HG02840 (cell line): ENCODE measurements around the gene TAF9B.
"Not testable (repeated sequence)": the region's sequence is repeated elsewhere in the genome, so short reads cannot be mapped to it uniquely, and the experiment has no call there.

Experiments used
- ATAC-seq: cut with Tn5 transposase; IDR thresholded peaks from one replicate; pipeline ENCODE4 v1.9.1; 2021; ENCODE audit warnings: mild to moderate bottlenecking, moderate library complexity, moderate number of reproducible peaks; ENCODE audit not compliant: unreplicated experiment, low FRiP score

Gene TAF9B, protein sequence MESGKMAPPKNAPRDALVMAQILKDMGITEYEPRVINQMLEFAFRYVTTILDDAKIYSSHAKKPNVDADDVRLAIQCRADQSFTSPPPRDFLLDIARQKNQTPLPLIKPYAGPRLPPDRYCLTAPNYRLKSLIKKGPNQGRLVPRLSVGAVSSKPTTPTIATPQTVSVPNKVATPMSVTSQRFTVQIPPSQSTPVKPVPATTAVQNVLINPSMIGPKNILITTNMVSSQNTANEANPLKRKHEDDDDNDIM

DNA sequence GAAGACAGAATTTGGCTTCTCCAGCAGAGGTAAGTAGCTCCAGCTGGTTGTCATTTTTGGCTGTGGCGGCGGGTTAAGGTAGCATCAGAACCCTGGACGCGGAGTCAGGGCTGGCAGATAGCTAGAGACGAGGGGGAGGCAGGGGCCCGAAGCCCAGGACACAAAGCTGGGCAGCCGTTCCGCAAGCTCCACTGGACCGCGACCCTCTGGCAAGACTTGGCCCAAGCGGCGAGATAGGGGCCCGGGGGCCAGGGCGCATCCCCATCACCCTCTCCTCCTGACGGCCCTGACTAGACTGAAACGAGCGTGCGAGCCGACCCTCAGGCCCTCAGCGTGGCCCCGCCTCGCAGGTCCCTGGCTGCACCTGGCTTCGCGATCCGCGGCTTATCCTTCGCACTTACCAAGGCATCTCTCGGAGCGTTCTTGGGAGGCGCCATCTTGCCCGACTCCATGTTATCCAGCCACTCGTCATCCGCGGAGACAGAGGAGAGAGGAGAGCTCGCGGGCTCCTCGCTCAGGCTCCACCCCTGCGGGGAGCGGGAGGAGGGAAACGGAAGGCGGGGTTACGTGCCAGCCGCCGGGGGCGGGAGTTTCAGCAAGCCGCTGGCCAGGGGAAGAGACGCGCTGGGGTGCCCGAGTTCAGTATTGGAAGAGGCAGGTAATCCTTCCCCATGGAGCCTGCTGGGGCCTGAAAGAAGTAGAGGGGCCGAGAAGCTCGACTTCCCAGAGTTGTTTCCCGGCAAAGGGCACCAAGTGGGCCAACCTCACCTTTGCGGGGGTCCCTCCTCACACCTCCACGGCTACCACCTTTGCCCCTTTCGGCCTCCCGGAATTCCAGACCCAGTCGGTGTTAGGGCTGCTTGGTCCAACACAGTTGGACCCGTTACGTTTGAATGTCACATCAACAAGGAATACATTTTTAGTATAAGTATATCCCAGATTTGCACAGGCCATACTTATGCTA, at the start of gene TAF9B:
Gene TAF9B, minus strand, starts transcription at position 491 of the 964 bp plus-strand sequence. Its CDS starts 39 bp downstream, at position 452.
- peak; percentile 89 for ATAC-seq

DNA sequence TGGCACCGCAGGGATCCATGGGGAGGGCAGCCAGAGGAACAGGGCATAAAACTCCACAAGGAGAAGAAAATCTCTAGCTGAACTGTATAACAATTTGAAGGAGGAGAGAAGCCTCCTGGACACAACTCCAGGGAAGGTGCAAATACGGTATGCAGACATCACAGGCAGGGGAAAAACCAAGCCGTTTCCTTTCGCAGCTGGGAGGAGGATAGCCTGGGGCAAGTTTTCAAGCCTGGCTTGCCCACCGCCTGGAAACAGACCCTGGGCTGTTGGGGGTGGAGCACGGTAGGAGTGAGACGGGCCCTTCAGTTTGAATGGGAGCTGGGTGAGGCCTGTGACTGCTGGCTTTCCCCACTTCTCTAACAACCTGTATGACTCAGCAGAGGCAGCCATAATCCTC, 43.4 kb upstream of the TAF9B start:
- no peak for ATAC-seq

DNA sequence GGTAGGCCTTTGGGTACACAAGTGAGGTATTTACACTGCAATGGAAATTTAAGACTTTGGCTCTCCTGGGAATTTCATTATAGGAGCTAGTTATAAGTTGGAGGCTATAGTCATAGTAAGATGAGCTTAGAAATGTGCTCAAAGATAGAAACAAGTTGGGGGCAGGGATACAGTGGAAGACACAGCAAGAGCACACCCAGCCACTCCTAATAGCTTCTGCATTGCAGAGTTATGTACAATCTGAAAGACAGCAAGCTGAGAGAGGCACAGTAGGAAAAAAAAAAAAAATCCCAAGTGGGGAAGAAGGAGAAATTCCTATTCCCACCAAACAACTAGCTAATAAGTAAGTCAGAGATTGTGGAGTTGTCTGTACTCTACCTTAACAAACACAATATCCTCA, 41.9 kb upstream of the TAF9B start:
- ATAC-seq: no peak

DNA sequence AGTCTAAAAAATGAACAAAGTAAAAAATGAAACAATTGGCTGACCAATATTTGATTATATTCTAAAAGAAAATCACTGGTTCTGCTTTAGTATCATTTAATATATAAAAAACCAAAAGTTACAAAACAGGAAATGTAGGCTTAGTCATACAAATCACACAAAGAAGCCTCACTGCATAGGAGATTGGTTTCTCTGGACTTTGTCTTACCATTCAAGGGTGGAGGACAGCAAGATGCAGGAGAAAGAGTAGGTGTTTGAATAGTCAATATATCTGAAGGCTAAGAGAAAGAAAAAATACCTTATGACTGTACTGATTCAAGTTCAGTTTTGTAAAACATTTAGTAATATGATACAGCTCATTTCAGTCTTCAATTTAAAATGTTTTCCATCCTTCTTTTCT, 28.6 kb upstream of the TAF9B start:
- no peak for ATAC-seq

DNA sequence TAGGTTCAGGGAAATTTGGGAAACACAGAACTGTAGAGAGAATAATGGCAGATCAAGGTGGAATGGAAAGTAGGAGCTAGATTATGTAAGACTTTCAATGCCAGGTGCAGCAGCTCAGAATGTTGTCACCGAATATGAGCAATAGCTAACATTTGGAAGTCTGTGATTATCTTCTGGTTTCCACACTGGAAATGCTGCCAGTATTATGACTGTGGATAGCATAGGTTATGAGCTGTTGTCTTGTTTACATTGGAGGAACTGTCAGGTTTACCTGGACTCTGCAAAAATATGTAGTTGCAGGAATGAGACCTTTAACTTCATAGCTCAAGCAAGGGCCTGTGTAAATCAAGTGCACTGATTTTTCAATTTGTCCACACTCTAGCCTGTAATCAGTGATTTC, 26.0 kb upstream of the TAF9B start:
- ATAC-seq: no peak

DNA sequence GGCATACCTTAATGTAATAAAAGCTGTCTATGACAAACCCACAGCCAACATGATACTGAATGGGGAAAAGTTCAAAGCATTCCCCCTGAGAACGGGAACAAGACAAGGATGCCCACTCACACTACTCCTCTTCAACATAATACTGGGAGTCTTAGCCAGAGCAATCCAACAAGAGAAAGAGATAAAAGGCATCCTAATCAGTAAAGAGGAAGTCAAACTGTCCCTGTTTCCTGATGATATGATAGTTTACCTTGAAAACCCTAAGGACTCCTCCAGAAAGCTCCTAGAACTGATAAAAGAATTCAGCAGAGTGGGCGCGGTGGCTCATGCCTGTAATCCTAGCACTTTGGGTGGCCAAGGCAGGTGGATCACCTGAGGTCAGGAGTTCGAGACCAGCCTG, 23.7 kb upstream of the TAF9B start:
- not testable (repeated sequence) for ATAC-seq

DNA sequence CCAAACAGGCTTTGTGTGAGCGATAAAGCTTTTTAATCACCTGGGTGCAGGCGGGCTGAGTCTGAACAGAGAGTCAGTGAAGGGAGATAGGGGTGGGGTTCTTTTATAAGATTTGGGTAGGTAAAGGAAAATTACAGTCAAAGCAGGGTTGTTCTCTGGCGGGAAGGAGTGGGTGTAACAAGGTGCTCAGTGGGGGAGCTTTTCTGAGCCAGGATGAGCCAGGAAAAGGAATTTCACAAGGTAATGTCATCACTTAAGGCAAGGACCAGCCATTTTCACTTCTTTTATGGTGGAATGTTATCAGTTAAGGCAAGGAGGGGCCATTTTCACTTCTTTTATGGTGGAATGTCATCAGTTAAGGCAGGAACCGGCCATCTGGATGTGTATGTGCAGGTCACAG, 21.3 kb upstream of the TAF9B start:
- ATAC-seq: not testable (repeated sequence)

DNA sequence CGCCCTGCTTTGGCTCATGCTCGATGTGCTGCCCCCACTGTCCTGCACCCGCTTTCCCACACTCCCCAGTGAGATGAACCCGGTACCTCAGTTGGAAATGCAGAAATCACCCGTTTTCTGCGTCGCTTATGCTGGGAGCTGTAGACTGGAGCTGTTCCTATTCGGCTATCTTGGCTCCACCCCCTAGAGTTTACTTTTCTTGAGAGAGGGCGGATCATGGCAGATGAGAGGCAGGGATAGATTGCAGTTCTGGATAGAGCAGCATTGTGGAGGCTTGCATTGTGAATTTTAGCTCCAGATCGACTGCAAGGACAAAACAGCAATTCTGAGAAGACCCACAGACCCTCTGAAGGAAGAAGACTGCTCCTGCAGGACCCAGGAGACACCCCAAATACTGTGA, 18.4 kb upstream of the TAF9B start:
- not testable (repeated sequence) for ATAC-seq

DNA sequence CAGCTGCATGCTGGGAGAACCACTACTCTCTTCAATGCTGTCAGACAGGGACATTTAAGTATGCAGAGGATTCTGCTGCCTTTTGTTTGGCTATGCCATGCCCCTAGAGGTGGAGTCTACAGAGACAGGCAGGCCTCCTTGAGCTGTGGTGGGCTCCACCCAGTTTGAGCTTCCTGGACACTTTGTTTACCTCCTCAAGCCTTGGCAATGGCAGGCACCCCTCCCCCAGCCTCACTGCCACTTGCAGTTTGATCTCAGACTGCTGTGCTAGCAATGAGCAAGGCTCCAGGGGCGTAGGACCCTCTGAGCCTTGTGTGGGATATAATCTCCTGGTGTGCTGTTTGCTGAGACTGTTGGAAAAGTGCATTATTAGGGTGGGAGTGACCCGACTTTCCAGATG, 17.9 kb upstream of the TAF9B start:
- not testable (repeated sequence) for ATAC-seq

DNA sequence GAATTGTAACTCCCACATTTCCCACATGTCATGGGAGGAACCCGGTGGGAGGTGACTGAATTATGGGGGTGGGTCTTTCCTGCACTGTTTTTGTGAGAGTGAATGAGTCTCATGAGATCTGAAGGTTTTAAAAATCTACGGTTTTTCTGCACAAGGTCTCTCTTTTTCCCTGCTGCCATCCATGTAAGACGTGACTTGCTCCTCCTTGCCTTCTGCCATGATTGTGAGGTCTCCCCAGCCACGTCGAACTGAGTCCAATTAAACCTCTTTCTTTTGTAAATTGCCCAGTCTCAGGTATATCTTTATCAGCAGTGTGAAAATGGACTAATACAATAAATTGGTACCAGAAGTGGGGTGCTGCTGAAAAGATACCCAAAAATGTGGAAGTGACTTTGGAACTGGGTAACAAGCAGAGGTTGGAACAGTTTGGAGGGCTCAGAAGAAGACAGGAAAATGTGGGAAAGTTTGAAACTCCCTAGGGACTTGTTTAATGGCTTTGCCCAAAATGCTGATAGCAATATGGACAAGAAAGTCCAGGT, 7.6 kb upstream of the TAF9B start:
- not testable (repeated sequence) for ATAC-seq

DNA sequence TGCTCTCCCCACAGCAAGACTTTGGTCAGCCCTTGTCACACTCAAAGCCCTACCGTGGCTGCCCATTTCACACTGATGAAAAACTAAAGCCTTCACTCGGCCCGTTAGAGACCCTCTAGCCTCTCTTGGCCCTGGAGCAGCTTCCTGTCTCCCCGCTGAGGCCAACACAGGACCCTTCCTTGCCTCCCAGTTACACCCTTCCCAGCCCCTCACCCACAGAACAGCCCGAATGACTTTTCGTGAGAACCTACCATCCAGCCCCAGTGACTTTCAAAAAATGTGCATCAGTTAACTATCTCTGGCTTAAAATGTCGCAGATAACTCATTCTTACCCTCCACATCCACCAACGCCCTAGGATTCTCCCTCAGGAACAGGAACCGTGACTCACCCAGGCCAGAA, 756 bp upstream of the TAF9B start:
- no peak for ATAC-seq

DNA sequence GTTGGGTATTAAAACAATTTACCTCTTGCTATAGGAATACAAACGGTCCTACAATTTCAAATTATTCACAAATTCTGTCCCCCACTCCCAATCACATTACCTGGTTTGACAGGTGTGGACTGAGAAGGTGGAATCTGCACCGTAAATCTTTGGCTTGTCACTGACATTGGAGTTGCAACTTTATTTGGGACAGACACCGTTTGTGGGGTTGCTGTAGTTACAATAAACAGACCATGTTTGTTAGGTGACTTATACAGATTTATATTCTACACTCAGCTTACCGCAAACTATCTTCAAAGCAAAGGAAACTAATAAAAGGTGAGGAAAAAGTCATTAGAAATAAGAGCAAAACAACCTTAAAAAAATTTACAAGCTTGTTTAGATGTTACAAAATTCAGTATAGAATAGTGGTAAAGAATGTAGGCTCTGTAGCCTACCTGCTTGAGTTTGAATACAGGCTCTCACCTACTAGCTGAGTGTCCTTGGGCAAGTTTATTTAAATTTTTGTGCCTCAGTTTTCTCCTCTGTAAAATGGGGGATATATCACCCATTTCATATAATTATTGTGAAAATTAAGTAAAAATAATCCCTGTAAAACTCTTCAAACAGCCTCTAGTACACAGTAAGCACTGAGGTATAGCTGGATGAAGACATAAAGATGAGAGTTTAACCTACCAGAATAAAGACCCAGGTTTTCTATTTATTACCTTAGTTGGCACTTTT, 6.1 kb downstream of the TAF9B start:
- no peak for ATAC-seq

DNA sequence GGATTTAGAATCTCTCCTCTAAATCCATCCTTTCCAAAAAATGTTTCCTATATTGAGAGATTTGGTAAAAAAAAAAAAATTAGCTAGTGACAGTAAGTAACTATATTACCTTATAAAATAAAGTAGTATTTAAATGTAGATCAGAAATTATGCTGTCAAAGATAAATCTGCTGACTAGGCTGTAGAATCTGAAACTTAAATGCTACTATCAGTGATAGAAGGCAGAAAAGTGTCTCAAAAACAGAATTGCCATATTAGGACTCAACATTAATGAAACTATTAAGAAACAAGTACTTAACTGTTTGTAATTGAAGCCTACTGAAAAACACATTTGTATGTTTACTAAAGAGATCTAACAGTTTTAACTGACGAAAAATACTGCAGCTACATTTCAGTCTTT, 8.3 kb downstream of the TAF9B start:
- no peak for ATAC-seq

DNA sequence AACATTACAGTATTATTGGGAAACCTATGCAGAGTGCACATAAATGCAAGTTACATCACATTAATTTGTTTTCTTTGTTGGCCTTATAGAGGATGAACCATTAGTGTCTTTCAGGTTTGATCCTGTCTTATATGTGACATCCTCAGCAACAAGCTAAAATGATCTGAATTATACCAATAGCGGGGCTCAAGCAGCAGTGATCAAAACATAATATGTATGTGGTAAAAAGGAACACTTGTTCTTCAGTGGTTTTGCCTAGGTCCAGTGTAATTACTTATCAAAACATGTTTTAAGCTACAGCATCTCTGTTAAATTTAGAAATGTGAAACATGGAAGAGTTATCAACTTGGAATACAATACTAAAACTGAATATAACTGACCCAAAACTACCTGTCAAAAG, 9.1 kb downstream of the TAF9B start:
- ATAC-seq: no peak

DNA sequence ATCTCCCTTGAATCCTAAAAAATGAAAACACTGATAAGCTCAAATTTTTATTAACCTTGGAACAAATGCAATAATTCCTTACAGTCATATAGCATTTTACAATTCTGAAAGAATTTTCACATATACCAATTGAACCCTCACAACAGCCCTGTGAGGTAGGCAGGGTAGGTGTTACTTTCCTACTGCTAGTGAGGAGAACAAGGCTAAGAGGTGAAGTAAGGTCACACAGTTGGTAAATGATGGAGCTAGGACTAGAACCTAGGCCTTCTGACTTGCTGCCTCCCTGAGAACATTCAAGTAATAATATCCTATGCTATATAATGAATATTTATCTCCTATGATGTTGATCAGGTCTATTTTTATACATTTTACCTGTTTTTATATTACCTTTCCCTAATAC, 9.7 kb downstream of the TAF9B start:
- no peak for ATAC-seq

DNA sequence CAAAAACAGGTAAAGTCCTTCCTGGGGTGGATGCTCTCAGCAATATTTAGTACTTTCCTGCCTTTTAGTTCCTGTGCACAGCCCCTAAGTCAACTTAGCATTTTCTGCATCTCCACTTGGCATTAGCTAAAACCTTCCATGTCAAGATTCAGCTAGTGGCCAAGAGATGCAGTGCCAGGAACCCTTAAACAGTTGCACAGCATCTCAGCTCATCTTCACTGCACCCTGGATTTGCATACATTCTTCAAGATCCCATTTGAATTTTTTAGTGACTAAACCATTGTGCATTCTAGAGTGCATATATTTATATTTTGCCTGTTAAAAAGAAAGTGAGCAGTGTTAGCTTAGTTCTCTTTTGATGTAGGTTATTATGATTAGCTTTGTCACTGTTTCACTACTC, 13.7 kb downstream of the TAF9B start:
- not testable (repeated sequence) for ATAC-seq

DNA sequence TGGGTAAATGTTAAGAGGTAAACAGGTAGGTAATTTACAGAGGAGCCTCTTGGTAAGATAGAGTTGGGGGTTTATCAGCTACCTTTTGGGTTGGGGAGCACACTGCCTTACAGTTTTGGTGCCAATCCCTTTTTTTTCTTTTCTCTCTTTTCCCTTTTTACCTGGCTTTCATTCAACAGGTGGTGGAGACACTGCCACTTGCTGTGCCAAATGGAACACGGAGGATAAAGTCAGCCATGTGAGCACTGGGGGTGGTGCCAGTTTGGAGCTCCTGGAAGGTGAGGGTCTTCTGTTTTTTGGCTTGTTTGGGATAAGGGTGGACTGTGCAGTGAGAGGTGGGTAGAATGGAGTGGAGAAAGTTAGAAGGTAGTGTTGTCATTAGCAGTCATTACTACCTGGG, 14.3 kb downstream of the TAF9B start:
- ATAC-seq: no peak

DNA sequence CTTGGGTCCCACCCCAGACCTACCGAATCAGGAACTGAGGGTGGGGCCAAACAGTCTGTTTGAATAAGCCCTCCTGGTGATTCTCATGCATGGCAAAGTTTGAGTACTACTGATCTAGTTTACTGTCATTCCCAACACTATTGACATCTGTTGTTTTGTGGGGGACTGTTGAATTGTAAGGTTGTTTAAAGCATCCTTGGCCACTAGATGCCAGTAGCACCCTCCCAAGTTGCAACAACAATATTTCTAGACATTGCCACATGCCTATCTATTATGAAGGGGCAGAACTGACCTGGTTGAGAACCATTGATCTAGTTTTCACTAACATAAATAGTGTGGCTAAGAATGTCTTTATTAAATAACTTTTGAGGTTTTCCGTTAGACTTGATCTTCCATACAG, 15.1 kb downstream of the TAF9B start:
- no peak for ATAC-seq

DNA sequence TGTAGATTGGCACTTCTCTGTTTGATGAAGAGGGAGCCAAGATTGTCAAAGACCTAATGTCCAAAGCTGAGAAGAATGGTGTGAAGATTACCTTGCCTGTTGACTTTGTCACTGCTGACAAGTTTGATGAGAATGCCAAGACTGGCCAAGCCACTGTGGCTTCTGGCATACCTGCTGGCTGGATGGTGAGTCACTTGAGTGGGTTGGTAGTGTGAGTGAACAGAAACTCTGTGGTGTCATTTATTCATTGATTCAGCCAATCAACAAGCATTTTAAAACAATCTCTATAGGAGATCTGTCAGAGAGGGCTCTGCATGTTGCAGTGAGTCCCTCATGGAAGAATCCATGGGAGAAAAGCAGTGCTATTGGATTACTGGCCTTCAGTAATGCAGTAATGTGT, 16.3 kb downstream of the TAF9B start:
- no peak for ATAC-seq

DNA sequence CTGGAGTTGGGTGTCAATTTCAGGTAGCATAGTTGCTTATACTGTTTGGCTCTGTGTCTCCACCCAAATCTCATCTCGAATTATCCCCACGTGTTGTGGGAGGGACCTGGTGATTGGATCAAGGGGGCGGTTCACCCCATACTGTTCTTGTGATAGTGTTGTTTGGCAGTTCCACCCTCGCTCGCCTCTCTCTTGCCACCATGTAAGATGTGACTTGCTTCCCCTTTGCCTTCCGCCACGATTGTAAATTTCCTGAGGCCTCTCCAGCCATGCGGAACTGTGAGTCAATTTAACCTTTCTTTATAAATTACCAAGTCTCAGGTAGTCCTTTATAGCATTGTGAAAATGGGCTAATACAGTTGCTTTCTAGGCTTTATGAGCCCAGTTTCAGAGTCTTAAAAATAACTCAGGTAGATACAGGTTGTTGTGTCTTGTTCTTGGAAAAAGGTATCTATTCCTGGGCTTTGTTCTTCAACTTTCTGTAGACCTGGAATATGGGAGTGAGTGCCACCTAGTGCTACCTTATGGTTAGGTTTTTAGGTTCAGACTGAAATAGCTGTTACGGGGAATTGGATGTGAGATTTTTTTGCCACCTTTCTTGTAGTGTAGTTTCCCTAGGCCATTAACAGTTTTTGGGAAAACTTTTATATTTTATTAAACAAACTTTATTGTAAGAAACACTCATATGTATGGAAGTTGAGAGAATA, 19.8 kb downstream of the TAF9B start:
- no peak for ATAC-seq
